GM18508 (cell line): ENCODE results near the gene KCNA3.
"Not testable (repeated sequence)": the region's sequence is repeated elsewhere in the genome, so short reads cannot be mapped to it uniquely, and the experiment has no call there.

Source experiments
- ATAC-seq: cut with Tn5 transposase; IDR thresholded peaks from one replicate; pipeline ENCODE4 v1.9.1; 2021; ENCODE audit warnings: moderate number of reproducible peaks; ENCODE audit not compliant: insufficient read depth, unreplicated experiment

The KCNA3 gene

GRCh38 chr1:110680036-110680735 lies 5.4 kb upstream of the KCNA3 start:
- no peak for ATAC-seq

DNA sequence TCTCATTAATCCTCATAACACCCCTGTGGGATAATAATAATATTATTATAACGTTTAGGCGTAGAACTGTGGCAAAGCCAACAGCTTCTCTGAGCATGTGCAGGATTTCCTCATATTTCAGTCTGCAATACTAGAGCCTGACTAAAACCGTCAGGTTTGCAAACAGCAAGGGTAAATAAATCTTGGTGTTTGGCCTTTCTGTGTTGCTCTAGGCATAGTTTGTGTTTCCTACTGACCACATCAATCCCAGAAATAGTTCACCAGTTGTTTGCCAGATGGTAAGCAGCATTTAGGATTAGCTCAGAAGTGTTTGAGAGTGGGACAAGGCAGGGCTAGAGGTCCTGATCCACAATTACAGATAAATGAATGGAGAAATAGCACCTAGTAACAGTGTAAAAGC lies 2.8 kb upstream of the KCNA3 start:
- ATAC-seq, result no peak

GRCh38 chr1:110676970-110677369 lies 2.2 kb upstream of the KCNA3 start:
- no peak for ATAC-seq

DNA sequence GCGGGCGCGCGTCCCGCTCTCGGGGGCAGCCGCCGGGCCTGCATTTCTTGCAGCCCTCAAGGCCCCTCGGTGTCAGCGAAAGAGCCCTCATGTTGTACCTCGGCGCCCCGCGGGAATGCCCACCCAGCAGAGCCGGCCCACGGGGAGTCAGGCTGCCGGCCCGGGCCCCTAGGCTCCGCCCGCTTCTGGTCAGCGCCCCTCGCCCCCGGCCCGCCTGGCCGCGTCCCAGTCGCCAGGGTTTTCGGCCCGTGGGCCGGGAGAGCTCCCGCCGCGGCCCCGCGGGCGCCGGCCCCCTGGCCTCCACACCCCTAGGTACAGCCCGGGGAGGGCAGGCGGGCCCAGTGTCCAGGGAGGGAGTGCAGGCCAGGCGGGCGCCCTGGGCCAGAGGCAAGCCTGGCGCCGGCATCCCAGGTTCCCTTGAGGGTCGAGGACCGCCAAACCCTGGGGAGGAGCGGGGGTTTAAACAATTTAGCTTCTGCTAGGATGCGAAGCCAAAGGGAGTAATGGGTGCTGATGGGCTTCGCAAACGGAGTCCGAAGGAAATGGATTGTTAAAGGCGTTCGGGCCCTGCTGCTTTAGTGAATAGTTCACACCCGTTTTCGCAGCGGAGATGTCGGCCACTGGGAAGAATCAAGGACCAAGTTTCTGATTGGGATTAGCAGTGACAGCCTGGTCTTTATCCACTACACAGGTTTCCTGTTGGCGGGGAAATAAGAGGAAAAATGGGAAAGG lies 486 bp upstream of the KCNA3 start:
- ATAC-seq, result no peak

GRCh38 chr1:110673805-110674336 lies 869 bp downstream of the KCNA3 start:
- no peak for ATAC-seq

GRCh38 chr1:110673197-110673701 lies 1.5 kb downstream of the KCNA3 start:
- no peak for ATAC-seq

- no peak for ATAC-seq
Measured at GRCh38 chr1:110672753-110673108, 2.0 kb downstream of the KCNA3 start.

GRCh38 chr1:110672001-110672752 lies 2.6 kb downstream of the KCNA3 start:
- no peak for ATAC-seq

DNA sequence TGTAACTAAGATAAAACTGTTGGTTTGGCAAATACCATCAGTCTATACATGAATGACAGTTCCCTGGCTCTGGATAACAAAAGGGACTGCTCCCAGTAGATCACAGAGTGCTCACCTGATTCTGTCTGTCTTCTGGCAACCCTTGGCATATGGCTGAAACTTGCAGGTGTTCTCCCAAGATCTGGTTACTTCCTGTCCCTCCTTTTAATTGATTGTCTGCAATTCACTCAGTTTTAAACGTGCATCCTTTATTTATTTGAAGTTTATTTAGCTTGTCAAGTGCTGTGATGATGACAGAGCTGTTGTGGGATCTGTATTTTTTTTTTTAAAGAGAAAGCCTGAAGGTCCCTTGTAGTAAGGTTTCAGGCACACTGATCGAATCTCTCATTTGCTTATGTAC lies 3.4 kb downstream of the KCNA3 start:
- ATAC-seq, result no peak

DNA sequence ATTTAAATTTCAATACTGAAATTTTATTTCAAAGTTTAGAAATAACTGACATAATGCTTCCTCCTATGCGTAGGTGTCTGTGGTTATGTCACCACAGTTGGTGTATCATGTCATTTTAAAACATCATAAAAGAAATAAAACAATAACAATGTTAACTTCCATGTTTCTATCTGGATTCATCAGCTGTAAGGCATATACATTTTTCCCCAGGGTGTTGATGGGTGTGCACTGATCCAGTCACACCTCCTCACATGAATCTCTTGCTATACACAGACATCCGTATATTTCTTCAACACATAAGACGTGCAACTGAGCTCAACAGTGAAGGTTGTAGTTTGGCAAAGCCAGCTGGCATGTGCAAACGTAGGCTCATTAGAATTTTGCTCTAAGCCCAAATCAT lies 6.2 kb downstream of the KCNA3 start:
- ATAC-seq, result no peak

DNA sequence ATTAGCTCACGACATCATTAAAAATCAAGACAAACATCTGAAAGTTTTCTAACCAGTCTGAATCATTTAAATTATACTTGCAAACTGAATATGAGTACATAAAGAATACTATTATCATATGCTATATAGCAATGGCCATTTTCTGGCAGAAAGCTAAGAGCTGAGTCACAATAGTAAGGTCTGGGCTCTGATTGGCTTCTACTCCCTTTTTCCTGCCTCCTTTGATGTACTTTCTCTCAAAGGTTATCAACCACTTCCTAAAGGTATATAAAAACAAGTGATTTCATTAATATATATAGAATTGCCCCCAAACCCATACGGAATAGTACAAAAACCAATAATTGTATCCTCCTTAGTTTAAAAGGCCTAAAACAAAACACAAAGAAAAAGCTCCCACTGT lies 7.0 kb downstream of the KCNA3 start:
- ATAC-seq, result no peak

GRCh38 chr1:110663241-110663640 lies 11.5 kb downstream of the KCNA3 start:
- ATAC-seq, result no peak

- not testable (repeated sequence) for ATAC-seq
Measured at GRCh38 chr1:110659559-110659958, 15.2 kb downstream of the KCNA3 start.

DNA sequence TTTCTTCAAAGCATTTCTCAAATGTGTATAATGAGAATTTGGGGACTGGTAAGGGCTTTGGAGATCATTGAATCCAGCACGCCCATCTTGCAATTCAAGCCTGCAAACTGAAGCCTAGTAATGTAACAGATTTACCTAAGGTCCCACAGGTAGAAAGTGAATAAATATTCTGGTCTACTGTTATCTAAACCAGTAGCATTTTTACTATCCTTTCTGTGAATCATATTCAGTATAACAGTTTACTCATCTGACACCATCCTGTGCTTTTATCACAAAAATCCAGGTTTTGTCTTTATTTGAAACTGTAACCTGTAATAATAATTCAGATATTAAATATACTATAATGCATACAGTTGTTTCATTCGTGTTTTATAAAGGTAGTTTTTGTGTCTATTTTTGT lies 17.4 kb downstream of the KCNA3 start:
- no peak for ATAC-seq

- no peak for ATAC-seq
Measured at GRCh38 chr1:110650609-110651008, 24.1 kb downstream of the KCNA3 start.

DNA sequence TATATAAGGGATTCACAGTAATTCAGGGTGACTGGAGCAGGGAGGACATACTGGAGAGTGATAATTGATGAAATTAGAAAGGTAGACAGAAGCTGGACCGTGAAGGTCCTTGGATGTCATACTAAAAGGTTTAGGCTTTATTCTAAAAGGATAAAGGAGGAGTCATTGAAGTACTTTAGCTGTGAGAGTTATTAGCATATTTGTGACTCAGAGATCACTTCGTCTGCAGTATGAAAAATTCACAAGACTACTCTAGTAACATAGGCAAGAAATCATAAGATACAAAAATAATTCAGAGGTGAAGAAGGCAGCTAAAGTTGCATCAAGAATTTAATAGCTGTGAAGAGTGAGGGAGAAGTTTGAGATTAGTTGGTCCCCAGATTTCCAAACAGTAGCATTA lies 26.3 kb downstream of the KCNA3 start:
- no peak for ATAC-seq

DNA sequence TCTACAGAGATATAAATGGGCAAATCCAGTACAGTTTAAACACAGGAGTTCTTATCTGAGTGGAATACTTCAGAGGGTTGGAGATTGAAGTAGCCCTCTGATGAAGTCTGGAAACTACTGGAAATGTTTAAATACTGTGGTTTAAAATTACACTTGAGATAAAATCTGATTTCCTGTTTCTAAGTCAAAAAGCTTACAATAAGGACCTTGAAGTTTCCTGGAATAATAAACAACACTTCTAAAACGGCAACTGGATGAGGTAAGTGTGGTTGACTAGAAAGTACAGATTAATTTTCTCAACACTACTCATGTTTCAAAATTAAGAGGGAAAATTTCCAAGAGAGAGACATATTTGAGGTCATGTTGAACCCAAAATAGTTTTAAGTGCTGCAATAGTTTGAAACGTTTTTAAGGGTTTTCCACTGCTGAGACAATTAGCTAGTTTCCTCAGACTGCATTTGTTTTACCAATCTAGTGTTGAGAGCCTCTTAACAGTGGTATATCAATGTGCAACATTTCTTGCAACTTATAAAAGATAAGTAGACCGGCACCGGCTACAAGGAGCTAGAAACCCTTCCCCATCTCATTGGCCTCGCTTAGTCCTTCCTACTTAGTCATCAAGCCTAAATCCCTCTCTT lies 27.4 kb downstream of the KCNA3 start:
- ATAC-seq, result no peak

GRCh38 chr1:110645821-110646735 lies 28.7 kb downstream of the KCNA3 start:
- no peak for ATAC-seq

- ATAC-seq, result no peak
Measured at GRCh38 chr1:110645211-110645610, 29.5 kb downstream of the KCNA3 start.
